ENCODE results near the gene COG5. TPM values are rescaled to one million over a fixed set of nuclear protein-coding genes. Genes with fewer than 3 reads are reported as not detected.

The COG5 gene
- total and polyA plus RNA-seq, 9 of the 15 experiments (the other 6 are each of a cell fraction or from before 2014, with no cell fraction given), result 15.3 to 75.1 (median 56.4) TPM

GRCh38 chr7:107233981-107234380 lies 329.7 kb downstream of the COG5 start (continued):
- TF ChIP-seq SMAD3 (CRISPR knock-in tag; conservative IDR thresholded peaks at IDR 0.05) (no peak), HNRNPH1 (optimal IDR thresholded peaks at IDR 0.05; ENCODE audit: low read depth, low read length) (no peak), GTF3C2 (IDR thresholded peaks at IDR 0.05; ENCODE audit: borderline replicate concordance, extremely low read depth, insufficient read length) (no peak), TAF1 (IDR thresholded peaks at IDR 0.05; ENCODE audit: control insufficient read depth, extremely low read depth, insufficient read depth, low read length, severe bottlenecking) (no peak), FOXJ2 (tag; IDR thresholded peaks at IDR 0.05) (no peak), MTF1 (CRISPR knock-in tag; IDR thresholded peaks at IDR 0.05; ENCODE audit: borderline replicate concordance) (no peak), ZNF23 (CRISPR knock-in tag; IDR thresholded peaks at IDR 0.05) (no peak), HOMEZ (CRISPR knock-in tag; IDR thresholded peaks at IDR 0.05) (no peak), ZNF766 (CRISPR knock-in tag; conservative IDR thresholded peaks at IDR 0.05) (no peak), BCOR (IDR thresholded peaks at IDR 0.05) (no peak), JUNB (CRISPR knock-in tag; conservative IDR thresholded peaks at IDR 0.05) (no peak)
